HG03060 (cell line): ENCODE measurements around the gene NECTIN2.
A peak's percentile ranks its signal among the peaks of the same experiment; 100 is the strongest.
"Not testable (repeated sequence)": the region's sequence is repeated elsewhere in the genome, so short reads cannot be mapped to it uniquely, and the experiment has no call there.

Experiments used
- ATAC-seq: cut with Tn5 transposase; IDR thresholded peaks from one replicate; pipeline ENCODE4 v1.9.1; 2021; ENCODE audit warnings: low read depth, moderate number of reproducible peaks; ENCODE audit not compliant: unreplicated experiment

Gene NECTIN2

DNA sequence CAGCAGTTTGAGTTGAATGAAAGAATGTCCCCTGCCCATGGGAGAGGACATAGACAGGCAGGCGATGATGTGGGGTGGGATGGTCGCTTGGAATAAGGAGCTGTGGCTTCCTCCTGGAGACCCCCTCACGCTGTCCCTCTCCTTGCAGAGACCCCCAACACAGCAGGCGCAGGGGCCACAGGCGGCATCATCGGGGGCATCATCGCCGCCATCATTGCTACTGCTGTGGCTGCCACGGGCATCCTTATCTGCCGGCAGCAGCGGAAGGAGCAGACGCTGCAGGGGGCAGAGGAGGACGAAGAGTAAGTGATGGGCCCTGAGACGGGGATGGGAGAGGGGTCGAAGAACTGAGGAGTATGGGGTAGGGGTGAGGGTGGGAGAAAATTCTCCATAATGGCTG lies 36.0 kb downstream of the NECTIN2 start:
- ATAC-seq = no peak

DNA sequence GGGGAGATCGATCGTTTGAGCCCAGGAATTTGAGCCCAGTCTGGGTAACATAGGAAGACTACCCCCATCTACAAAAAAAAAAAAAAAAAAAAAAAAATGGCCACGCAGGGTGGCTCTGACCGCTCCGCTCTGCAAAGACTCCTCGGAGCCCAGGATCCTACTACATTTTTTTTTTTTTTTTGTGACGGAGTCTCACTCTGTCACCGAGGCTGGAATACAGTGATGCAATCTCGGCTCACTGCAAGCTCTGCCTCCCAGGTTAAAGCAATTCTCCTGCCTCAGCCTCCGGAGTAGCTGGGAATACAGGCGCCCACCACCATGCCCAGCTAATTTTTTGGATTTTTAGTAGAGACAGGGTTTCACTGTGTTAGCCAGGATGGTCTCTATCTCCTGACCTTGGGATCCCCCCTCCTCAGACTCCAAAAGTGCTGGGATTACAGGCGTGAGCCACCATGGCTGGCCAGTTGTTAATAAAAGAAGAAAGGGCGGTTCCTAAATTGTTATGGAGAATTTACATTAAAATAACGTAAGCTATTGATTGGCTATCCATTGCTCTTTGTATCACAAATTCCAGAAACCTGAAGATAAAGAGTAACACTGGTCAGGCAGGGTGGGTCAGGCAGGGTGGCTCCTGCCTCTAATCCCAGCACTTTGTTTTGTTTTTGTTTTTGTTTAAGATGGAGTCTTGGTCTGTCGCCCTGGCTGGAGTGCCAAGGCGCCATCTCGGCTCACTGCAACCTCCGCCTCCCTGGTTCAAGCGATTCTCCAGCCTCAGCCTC lies 36.7 kb downstream of the NECTIN2 start:
- not testable (repeated sequence) for ATAC-seq

DNA sequence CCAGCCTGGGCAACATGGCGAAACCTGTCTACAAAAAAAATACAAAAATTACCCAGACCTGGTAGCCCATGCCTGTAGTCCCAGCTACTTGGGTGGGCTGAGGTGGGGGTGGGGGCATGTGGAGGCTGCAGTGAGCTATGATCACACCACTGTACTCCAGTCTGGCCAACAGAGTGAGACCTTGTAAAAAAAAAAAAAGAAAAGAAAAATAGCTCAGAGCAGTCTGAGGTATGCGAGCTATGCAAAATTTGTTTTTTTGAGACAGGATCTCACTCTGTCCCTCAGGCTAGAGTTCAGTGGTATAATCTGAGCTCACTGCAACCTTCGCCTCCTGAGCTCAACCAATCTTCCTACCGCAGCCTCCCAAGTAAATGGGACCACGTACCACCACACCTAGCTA lies 37.8 kb downstream of the NECTIN2 start:
- no peak for ATAC-seq

DNA sequence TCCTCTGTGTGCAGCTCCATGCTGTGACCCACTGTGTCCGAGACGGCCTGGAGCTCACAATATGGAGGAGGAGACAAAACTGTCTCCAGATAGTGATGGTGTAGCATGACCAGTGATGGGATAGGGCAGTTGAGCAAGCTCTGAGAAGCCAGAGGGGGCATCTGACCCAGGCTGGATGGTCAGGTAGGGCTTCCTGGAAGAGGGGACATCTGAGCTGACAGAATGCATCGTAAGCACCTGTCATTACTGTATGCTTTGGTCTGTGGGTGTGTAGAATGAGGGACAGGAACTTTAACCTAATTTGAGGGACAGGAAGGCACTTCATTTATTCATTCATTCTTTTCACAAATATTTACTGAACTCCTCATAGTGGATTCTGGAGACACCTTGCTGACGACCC lies 38.5 kb downstream of the NECTIN2 start:
- ATAC-seq = no peak

DNA sequence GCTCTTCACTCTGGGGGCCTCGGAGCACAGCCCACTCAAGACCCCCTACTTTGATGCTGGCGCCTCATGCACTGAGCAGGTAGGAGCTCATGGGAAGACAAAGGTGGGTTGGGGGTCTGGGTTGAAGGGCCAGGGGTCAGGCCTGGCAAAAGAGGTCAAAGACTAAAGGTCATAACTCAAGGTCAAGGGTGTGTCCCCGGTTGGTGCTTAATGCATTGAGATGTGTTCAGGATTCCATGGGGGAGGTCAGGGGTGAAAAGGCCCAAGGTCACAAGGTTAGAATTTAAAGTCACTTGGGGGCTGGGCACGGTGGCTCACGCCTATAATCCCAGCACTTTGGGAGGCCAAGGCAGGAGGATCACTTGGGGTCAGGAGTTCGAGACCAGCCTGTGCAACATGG lies 40.0 kb downstream of the NECTIN2 start:
- no peak for ATAC-seq

DNA sequence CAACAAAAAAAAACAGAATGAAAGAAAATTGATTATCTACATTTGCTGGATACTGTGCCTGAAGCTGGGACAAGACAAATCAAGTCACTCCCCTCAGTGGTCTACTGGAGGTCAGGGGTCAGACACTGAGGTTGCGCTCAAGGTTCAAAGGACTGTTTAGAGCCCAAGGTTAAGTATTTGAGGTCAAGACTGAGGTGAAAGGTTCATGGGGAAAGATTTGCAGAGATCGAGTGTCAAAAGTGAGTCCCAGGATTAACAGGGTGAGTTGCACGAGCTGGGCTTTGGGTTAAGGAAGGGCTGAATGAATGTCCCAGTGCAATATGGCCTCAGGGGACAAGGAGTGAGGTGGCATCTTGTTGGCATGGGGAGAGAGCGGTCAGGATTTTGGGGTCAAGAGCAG lies 41.6 kb downstream of the NECTIN2 start:
- ATAC-seq = no peak

DNA sequence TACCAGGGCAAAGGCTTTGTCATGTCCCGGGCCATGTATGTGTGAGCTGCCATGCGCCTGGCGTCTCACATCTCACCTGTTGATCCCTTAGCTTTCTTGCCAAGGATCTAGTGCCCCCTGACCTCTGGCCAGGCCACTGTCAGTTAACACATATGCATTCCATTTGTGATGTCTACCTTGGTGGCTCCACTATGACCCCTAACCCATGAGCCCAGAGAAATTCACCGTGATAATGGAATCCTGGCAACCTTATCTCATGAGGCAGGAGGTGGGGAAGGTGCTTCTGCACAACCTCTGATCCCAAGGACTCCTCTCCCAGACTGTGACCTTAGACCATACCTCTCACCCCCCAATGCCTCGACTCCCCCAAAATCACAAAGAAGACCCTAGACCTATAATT lies 42.2 kb downstream of the NECTIN2 start:
- ATAC-seq = not testable (repeated sequence)

DNA sequence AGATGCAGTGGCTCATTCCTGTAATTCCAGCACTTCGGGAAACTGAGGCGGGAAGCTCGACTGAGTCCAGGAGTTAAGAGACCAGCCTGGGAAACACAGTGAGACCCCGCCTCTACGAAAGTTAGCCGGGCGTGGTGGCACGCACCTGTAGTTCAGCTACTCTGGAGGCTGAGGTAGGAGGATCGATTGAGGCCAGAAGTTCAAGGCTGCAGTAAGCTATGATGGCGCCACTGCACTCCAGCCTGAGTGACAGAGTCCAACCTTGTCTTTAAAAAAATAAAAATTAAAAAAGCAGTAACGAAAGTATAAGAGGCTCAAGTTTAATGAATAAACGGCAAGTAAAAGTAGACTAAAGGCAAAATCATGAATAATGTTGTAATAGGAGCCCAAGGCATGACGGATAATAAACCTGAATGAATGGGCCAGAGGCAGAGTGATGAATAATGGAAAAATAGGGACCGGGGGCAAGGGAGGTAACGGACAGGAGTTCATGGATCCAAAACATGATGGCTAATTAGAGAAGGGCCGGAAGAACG lies 43.8 kb downstream of the NECTIN2 start:
- no peak for ATAC-seq

DNA sequence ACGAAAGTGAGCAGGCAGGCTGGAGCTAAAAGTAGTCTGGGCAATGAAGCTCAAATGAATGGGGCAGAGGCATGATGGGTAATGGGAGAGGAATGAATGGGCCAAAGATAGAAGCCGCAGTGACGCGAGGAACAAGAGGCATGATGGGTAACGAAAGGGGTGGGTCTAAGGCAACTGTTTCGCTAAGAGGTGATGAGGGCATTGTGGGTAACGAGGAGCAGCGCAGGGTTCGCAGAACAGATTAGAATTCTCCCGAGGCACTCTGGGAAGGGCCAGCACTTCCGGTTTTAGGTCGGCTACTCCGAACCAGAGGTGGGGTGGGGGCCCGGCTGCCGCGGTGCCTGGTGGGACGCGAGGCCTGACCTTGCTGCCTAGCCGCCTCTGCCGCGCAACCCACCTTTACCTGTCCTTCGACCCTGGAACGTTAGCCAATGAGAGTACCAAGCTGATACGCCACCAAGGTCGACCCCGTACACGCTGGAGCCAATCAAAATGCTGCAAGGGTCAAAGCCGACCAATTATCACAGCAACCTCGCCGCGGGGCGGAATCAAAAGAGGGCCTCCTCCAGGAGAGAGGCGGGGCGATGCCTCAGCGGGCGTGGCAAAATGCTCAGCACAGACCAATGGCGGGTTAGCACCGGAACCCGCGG lies 44.4 kb downstream of the NECTIN2 start:
- peak; percentile 69 for ATAC-seq

DNA sequence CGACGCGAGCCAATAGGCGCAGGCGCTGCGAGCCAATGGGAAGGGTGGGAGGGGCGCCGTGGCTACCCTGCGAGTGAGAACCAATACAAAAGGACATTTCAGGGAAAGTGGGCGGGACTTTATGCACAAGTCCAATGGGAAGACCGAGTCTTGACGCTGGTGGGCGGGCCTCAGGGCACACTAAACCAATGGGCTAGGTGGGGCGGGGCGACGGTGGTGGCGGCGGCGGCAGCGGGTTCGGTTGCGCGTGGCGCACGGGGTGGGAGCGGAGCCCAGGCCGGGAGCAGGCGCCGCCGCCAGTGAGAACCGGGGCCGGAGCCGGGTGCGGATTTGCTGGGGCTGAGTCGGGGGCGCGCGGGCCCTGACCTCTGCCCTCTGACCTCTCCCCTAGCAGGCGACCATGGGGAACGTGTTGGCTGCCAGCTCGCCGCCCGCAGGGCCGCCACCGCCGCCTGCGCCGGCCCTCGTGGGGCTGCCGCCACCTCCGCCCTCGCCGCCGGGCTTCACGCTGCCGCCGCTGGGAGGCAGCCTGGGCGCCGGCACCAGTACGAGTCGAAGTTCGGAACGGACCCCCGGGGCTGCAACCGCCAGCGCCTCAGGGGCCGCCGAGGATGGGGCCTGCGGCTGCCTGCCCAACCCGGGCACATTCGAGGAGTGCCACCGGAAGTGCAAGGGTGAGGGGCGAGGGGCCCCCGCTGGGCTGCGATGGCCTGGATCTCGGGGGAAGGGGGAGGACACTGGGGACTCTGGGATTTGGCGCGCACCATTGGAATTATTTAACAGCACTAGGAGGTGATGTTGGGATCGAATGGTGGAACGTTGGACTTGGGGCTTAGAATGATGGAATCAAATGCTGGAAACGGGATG lies 45.2 kb downstream of the NECTIN2 start, which contains the start of gene TOMM40:
TSS of gene TOMM40 (plus strand) at position 239 of the 867 bp plus-strand sequence. CDS start at position 401, 162 bp downstream.
- ATAC-seq = no peak

DNA sequence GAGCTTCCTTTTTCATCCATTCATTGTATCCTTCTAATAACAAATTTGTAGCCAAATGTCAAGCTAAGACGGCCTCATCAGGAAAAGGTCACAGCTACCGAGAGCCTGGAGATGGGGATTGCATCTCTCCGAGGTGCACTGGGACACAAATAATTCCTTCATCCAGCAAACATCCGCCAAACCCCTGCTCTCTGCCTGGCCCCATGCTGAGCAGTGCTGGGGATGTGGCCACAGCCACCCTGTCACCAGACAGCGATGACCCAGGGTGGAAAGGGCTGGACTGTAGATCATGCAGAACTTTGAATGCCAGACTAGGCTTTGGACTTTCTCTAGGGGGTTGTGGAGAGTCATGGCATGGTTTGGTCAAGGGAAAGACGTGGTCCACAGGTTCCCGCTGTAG lies 46.8 kb downstream of the NECTIN2 start:
- no peak for ATAC-seq

DNA sequence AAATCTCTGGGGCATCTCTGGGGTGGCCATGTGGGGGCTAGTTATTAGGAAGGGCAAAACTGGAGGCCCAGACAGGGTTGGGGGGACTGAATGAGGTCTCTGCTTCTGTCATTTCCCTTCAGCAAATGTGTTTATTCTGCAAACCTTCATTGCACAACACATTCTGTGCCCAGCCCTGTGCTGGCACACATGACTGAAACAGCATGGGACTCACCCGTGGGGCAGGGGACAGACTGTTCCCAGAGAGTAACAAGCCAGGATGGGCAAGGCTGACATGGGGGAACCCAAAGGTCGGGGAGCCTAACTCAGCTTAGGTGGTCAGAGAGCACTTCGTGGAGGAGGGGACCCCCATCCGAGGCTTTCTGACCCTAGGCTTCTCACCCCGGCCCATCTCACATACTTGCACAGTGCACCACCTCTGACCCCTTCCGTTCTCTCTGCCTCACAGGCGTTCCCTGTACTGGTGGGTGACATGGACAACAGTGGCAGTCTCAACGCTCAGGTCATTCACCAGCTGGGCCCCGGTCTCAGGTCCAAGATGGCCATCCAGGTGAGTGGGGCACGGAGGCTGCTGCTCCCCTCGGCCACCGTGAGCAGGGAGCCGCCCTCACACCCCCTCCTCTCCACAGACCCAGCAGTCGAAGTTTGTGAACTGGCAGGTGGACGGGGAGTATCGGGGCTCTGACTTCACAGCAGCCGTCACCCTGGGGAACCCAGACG lies 47.4 kb downstream of the NECTIN2 start:
- ATAC-seq = no peak

DNA sequence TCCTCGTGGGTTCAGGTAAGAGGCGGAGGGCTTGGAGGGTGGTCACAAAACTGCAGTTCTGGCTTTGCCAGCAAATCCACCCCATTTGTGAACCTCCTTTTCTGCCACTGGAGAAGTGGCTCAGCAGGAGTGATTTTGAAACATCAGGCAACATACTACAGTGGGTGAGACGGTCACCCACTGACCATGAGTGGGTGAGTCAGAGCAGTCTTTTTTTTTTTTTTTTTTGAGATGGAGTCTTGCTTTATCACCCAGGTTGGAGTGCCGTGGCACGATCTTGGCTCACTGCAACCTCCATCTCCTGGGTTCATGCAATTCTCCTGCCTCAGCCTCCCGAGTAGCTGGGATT lies 47.9 kb downstream of the NECTIN2 start:
- no peak for ATAC-seq

DNA sequence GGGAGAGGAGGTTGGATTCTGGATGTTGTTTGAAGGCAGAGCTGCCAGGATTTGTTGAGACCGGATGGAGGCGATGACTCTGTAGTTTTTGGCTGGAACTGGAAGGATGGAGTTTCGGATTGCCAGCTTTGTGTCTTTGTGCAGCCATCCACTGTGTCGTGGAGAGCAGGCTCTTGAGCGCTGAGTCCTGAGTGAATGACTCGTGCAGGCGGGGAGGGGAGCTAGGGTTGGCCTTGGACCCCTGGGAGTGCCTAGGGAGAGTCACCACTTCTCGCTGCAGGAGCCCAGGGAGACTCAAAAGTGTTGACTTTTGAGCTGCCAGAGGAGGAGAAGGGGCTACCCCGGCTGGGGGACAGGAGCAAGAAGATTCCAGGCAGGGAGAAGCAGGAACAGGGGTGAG lies 48.8 kb downstream of the NECTIN2 start:
- no peak for ATAC-seq

DNA sequence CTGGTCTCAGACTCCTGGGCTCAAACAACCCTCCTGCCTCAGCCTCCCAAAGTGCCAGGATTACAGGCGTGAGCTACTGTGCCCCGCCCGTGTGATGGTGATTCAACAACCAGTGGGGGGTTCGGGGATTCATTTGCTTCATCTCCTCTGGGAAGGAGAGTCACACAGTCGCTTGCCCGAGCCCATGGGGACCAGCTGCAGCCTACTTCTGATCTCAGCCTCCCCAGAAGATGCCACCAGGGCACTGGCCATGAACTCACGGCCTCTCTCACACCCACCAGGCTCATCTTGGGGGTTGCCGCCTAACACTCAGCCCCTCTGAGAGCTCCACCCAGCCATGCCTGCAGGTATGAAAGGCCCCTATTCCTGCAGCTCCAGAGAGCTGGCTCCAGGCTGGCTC lies 51.7 kb downstream of the NECTIN2 start:
- ATAC-seq = no peak

DNA sequence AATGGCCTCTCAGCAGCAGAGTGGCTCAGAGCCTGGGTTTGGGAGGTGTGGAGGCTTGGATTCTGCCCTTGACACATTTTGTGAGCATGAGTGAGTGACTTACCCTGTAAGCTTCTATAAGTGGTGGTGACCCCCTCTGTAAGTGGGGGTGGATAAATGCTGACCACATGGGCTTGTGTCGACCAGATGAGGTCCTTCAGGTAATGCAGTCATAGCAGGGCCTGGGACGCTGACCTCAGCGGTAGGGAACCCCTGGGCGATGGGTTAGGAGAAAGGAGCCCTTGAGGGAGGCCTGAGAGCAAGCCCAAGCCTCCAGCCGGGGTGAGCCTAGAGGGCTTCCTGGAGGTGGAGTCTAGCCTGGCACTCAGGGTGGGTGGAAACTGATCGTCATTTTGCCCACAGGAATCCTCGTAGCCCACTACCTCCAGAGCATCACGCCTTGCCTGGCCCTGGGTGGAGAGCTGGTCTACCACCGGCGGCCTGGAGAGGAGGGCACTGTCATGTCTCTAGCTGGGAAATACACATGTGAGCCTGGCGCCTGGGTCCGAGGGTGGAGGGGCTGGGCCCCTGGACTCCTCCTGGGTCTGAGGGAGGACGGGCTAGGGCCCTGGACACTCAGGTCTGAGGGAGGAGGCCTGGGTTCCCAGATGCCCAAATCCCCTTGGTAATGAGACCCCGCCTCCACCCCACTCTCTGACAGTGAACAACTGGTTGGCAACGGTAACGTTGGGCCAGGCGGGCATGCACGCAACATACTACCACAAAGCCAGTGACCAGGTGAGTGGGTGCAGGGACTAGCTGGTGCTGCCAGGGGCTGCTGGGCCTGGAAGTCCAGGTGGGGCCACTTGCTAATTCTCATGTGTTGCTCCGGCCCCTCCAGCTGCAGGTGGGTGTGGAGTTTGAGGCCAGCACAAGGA lies 54.5 kb downstream of the NECTIN2 start:
- no peak for ATAC-seq

DNA sequence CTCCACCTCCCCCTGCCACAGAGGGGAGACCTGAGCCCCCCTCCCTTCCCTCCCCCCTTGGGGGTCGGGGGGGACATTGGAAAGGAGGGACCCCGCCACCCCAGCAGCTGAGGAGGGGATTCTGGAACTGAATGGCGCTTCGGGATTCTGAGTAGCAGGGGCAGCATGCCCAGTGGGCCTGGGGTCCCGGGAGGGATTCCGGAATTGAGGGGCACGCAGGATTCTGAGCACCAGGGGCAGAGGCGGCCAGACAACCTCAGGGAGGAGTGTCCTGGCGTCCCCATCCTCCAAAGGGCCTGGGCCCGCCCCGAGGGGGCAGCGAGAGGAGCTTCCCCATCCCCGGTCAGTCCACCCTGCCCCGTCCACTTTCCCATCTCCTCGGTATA lies 57.1 kb downstream of the NECTIN2 start:
- no peak for ATAC-seq

DNA sequence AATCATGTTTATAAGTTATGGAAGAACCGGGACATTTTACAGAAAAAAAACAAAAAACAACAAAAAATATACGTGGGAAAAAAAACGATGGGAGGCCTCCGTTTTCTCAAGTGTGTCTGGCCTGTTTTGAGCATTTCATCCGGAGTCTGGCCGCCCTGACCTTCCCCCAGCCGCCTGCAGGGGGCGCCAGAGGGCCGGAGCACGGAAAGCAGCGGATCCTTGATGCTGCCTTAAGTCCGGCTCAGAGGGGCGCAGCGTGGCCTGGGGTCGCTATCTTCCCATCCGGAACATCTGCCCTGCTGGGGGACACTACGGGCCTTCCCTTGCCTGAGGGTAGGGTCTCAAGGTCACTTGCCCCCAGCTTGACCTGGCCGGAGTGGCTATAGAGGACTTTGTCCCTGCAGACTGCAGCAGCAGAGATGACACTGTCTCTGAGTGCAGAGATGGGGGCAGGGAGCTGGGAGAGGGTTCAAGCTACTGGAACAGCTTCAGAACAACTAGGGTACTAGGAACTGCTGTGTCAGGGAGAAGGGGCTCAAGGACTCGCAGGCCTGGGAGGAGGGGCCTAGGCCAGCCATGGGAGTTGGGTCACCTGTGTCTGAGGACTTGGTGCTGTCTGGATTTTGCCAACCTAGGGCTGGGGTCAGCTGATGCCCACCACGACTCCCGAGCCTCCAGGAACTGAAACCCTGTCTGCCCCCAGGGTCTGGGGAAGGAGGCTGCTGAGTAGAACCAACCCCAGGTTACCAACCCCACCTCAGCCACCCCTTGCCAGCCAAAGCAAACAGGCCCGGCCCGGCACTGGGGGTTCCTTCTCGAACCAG lies 57.7 kb downstream of the NECTIN2 start:
- no peak for ATAC-seq
